EH (cell line): ENCODE results near the gene DAO.

ENCODE experiments used
- DNase-seq: peaks from one replicate; pipeline ENCODE4 v3.0.0-alpha.2; 2015; ENCODE audit warnings: low read depth

DAO gene

DNA sequence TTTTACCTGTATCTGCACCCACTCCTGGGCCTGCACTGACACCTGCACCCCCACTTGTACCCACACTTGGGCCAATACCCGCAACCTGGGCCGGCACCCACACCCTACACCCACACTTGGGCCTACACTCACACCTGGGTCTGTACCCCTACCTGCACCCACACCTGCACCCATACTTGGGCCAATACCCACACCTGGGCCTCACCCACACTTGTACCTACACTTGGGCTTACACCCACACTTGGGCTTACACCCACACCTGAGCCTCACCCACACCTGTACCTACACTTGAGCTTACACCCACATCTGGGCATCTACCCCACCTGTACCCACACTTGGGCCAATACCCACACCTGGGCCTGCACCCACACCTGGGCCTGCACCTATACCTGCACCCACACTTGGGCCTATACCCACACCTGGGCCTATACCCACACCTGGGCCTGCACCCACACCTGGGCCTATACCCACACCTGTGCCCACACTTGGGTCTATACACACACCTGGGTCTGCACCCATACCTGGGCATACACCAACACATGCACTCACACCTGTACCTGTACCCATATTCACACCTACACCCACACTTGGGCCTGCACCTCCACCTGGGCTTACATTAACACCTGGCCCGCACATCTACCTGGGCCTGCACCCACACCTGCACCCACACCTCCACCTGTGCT, 39.2 kb downstream of the DAO start:
- no peak for DNase-seq

GRCh38 chr12:108921946-108922345, 42.1 kb downstream of the DAO start:
- no peak for DNase-seq

DNA sequence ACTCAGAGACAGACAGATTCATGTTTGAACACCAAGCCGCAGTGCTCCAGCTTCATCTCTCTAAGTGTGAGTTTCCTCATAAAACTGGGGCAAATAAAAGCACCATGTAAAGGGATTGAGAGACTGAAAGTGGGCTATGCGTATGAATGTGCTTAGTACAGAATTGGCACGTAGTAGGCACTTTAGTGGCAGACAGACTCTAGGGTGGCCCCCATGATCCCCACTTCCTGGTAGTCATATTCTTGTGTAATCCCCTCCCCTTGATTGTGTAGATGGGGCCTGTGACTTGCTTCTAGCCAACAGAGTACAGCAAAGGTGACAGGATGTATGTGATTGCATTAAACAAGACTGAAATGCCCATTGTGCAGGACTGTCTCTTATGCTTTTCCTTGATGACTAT, 43.0 kb downstream of the DAO start:
- no peak for DNase-seq

DNA sequence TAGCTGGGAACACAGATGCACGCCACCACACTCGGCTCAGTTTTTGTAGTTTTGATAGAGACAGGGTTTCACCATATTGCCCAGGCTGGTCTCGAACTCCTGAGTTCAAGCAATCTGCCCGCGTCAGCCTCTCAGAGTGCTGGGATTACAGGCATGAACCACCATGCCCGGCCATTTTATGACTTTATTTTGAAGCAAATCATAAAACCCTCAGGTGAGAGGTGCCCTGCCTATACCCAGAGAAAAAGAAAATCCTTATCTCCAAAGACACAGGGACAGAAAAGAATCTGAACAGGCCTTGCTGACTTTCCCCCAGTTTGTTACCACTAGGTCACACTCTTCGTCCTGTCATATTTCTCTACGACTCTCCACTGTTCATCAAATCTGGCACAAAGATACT, 48.8 kb downstream of the DAO start:
- no peak for DNase-seq

GRCh38 chr12:108930155-108930554, 50.3 kb downstream of the DAO start:
- DNase-seq = no peak

- DNase-seq = no peak
Observed at GRCh38 chr12:108930756-108931155, 50.9 kb downstream of the DAO start.

DNA sequence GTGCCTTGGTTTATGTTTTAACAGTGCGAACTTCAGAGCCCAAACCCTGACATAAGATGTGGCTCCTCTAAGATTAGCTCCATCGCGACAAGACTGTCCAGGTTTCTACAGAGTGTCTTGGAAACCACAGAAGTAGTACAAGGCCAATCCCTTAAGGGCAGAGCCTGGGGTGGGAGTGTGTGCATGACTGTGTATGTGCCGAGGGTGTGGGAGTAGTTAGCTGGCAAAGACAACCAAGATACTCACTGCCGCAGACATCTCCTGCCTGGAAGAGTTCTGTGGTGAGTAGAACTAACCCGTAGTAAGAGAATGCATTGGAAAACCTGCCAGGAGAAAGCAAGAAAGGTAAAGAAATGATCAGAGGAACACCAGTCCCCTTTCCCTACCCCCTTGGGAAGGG, 54.1 kb downstream of the DAO start:
- DNase-seq = no peak

GRCh38 chr12:108935159-108935763, 55.4 kb downstream of the DAO start:
- no peak for DNase-seq

- no peak for DNase-seq
Observed at GRCh38 chr12:108938247-108938924, 58.5 kb downstream of the DAO start.

DNA sequence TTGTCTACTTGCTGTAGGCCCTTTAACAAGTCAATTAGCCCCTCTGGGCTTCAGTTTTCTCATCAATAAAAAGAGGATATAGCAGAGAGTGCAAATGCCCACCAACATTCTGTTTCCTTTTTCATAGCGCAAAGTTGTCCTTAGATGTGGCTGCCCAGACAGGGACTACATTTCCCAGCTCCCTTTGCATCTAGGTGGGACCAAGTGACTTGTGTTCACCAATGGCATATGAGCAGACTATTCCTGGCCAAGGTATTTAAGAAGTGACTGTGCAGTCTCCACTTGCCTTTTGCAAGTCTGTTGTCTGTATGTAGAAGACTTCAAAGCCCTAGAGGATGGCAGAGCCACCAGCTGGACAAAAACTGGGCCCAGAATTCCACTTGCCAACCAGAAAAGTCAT, 59.7 kb downstream of the DAO start:
- peak; percentile 44 for DNase-seq

- DNase-seq = no peak
Observed at GRCh38 chr12:108940138-108940537, 60.2 kb downstream of the DAO start.

DNA sequence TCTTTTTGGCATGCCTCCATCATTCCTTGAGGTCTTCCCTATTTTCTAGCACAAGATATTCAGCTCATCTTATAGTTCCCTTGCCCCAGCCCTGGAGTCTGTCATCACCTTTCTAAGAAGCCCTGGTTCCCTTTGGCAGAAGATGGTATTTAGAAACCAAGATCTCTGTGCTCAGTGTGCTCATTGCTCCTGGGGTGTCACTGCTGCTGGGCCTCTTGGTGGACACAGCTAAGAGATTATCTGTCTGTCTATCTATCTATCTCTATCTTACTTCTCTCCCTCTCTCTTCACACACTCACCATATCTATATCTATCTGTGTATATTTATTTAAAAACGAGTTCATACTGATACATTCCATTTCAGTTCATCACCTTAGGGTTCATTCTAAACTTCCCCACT, 67.2 kb downstream of the DAO start:
- DNase-seq = no peak

DNA sequence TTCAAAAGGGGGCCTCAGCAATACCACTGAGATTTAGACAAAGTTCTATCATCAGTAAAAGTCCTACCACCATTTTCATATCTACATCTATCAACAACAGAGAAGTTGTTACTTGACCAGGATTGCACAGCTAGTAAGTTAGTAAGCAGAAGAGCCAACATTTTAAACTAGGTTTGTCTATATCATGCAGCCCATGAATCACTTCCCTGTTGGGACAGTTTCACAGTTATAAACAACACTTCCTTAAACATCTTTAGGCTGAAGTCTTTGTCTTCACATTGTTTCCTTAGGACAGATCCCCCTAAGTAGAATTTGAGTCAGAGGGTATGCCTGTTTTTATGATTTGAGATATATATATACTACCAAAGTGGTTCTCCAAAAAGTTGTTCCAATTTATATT, 68.5 kb downstream of the DAO start:
- no peak for DNase-seq

DNA sequence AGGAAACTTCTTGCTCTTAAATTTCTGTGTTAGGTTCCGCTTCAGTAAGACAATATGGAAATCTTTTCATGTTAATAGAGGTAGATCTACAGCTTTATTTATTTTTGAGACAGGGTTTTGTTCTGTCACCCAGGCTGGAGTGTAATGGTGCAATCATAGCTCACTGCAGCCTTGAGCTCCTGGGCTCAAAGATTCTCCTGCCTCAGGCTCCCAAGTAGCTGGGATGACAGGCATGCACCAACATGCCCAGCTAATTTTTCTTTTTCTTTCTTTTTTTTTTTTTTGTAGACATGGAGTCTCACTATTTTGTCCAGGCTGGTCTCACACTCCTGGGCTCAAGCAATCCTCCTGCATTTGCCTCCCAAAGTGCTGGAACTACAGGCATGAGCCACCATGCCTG, 70.1 kb downstream of the DAO start:
- no peak for DNase-seq
